ENCODE results near the gene GTF2F2.

Gene GTF2F2

GRCh38 chr13:45168555-45168930 is 48.2 kb downstream of the GTF2F2 start:
- no peak for TF ChIP-seq CTCF (IDR thresholded peaks at IDR 0.05; ENCODE audit: control extremely low read depth, extremely low read depth, low read depth, missing control alignments)
- CTCF ChIA-PET, result interaction anchor here (1.2 kb wide), 1 partner anchor 13 kb away, joined by 4 read pairs; no protein-coding TSS in a partner anchor
- POLR2A ChIA-PET, result no interaction called here
- no peak for DNase-seq (ENCODE audit: extremely low spot score)

- DNase-seq (ENCODE audit: extremely low spot score), result no peak
- no peak for TF ChIP-seq CTCF (IDR thresholded peaks at IDR 0.05; ENCODE audit: control extremely low read depth, extremely low read depth, low read depth, missing control alignments)
- POLR2A ChIA-PET, result no interaction called here
- CTCF ChIA-PET, result interaction anchor here (1.2 kb wide), 1 partner anchor 107 kb away, joined by 5 read pairs; no protein-coding TSS in a partner anchor
These were observed 54.2 kb downstream of the GTF2F2 start for GRCh38 chr13:45174478-45174877.

GRCh38 chr13:45178349-45179162 is 58.2 kb downstream of the GTF2F2 start:
- no peak for TF ChIP-seq CTCF (IDR thresholded peaks at IDR 0.05; ENCODE audit: control extremely low read depth, extremely low read depth, low read depth, missing control alignments)
- no peak for DNase-seq (ENCODE audit: extremely low spot score)
- POLR2A ChIA-PET, result no interaction called here
- CTCF ChIA-PET, result interaction anchor here (1.2 to 1.6 kb wide), 2 partner anchors 12 to 121 kb away, joined by 3 read pairs; no protein-coding TSS in a partner anchor

- CTCF ChIA-PET, result interaction anchor here (1.2 to 1.6 kb wide), 2 partner anchors 13 to 122 kb away, joined by 3 read pairs; no protein-coding TSS in a partner anchor
- DNase-seq (ENCODE audit: extremely low spot score), result no peak
- no peak for TF ChIP-seq CTCF (IDR thresholded peaks at IDR 0.05; ENCODE audit: control extremely low read depth, extremely low read depth, low read depth, missing control alignments)
- POLR2A ChIA-PET, result no interaction called here
These were observed 59.1 kb downstream of the GTF2F2 start for GRCh38 chr13:45179428-45179827.

GRCh38 chr13:45180303-45180702 is 60.0 kb downstream of the GTF2F2 start:
- no peak for TF ChIP-seq CTCF (IDR thresholded peaks at IDR 0.05; ENCODE audit: control extremely low read depth, extremely low read depth, low read depth, missing control alignments)
- ChIA-PET CTCF (no interaction called here), POLR2A (no interaction called here)
- DNase-seq (ENCODE audit: extremely low spot score), result no peak

GRCh38 chr13:45180713-45181601 is 60.6 kb downstream of the GTF2F2 start:
- ChIA-PET POLR2A (no interaction called here), CTCF (interaction anchor here (0.8 to 1.6 kb wide), 8 partner anchors 12 to 34 kb away, joined by 3 to 6 read pairs (median 4); no protein-coding TSS in a partner anchor)
- no peak for TF ChIP-seq CTCF (IDR thresholded peaks at IDR 0.05; ENCODE audit: control extremely low read depth, extremely low read depth, low read depth, missing control alignments)
- DNase-seq (ENCODE audit: extremely low spot score), result no peak
